ENCODE results near the gene TRIM7. TPM values are rescaled to one million over a fixed set of nuclear protein-coding genes. Genes with fewer than 3 reads are reported as not detected.
"Not testable (repeated sequence)": the region's sequence is repeated elsewhere in the genome, so short reads cannot be mapped to it uniquely, and the experiment has no call there.

Gene TRIM7
- total RNA-seq, 4 donors from 2014 or later: 44.8 to 80.6 (median 54.5) TPM

GRCh38 chr5:181212934-181213333 lies 7.9 kb upstream of the TRIM7 start:
- peaks cover 0 to 27% (median 14%) of the 10 kb centered on the region in 3 donors for H3K4me1 ChIP-seq
- no peak overlapping the region for H3K4me3 ChIP-seq
- H3K27ac ChIP-seq: no peak overlapping the region
- WGBS, 2 donors: 57 to 71% methylated on average over 2 of the region's 2 CpGs
- TF ChIP-seq CTCF (IDR thresholded peaks at IDR 0.05): no peak
- no peak for TF ChIP-seq POLR2A (IDR thresholded peaks at IDR 0.05)
- H3K9me3 ChIP-seq: no peaks in the 10 kb centered on the region
- no peak for DNase-seq
- intact Hi-C loops (cut with DNase I): no loop called here
- no peaks in the 10 kb centered on the region for H3K36me3 ChIP-seq
- no peaks in the 10 kb centered on the region for H3K27me3 ChIP-seq

GRCh38 chr5:181212080-181212479 lies 7.1 kb upstream of the TRIM7 start:
- H3K9me3 ChIP-seq: no peaks in the 10 kb centered on the region
- WGBS, 2 donors: 90 to 93% methylated on average over 6 of the region's 6 CpGs
- DNase-seq: no peak
- no peak overlapping the region for H3K4me3 ChIP-seq
- H3K27ac ChIP-seq: no peak overlapping the region
- TF ChIP-seq POLR2A (IDR thresholded peaks at IDR 0.05): no peak
- TF ChIP-seq CTCF (IDR thresholded peaks at IDR 0.05): no peak
- no peaks in the 10 kb centered on the region for H3K27me3 ChIP-seq
- intact Hi-C loops (cut with DNase I): no loop called here
- no peaks in the 10 kb centered on the region for H3K36me3 ChIP-seq
- H3K4me1 ChIP-seq: peaks cover 0 to 27% (median 10%) of the 10 kb centered on the region in 3 donors

- intact Hi-C loops (cut with DNase I): no loop called here
- WGBS, 2 donors: 49 to 58% methylated on average over 7 of the region's 7 CpGs
- H3K9me3 ChIP-seq: no peaks in the 10 kb centered on the region
- H3K27me3 ChIP-seq: no peaks in the 10 kb centered on the region
- no peaks in the 10 kb centered on the region for H3K36me3 ChIP-seq
- H3K4me1 ChIP-seq: peaks cover under 1 to 27% (median 8%) of the 10 kb centered on the region in 3 donors
- TF ChIP-seq POLR2A (IDR thresholded peaks at IDR 0.05): no peak
- no peak for TF ChIP-seq CTCF (IDR thresholded peaks at IDR 0.05)
- H3K27ac ChIP-seq: no peak overlapping the region
- DNase-seq: no peak
- no peak overlapping the region for H3K4me3 ChIP-seq
Measured at GRCh38 chr5:181211208-181211607, 6.2 kb upstream of the TRIM7 start.

GRCh38 chr5:181210698-181211097 lies 5.7 kb upstream of the TRIM7 start:
- DNase-seq; H3K27me3 ChIP-seq; intact Hi-C loops (cut with DNase I); H3K27ac ChIP-seq; H3K36me3 ChIP-seq; H3K9me3 ChIP-seq; H3K4me3 ChIP-seq: not testable (repeated sequence)
- H3K4me1 ChIP-seq: peaks cover 5 to 27% (median 10%) of the 10 kb centered on the region in 3 donors
- WGBS, 2 donors: 75 to 81% methylated on average over 14 to 17 of the region's 17 CpGs

GRCh38 chr5:181210148-181210547 lies 5.2 kb upstream of the TRIM7 start:
- intact Hi-C loops (cut with DNase I); H3K36me3 ChIP-seq; H3K27ac ChIP-seq; H3K9me3 ChIP-seq; H3K27me3 ChIP-seq; DNase-seq; H3K4me3 ChIP-seq: not testable (repeated sequence)
- 73 to 83% methylated on average over 10 to 11 of the region's 11 CpGs for WGBS, 2 donors
- peaks cover 7 to 33% (median 15%) of the 10 kb centered on the region in 3 donors for H3K4me1 ChIP-seq

GRCh38 chr5:181209006-181209405 lies 4.0 kb upstream of the TRIM7 start:
- WGBS, 2 donors: 85 to 87% methylated on average over 22 to 23 of the region's 24 CpGs
- H3K4me3 ChIP-seq; H3K36me3 ChIP-seq; H3K9me3 ChIP-seq; DNase-seq; H3K27me3 ChIP-seq; intact Hi-C loops (cut with DNase I); H3K27ac ChIP-seq: not testable (repeated sequence)
- peaks cover 7 to 44% (median 17%) of the 10 kb centered on the region in 3 donors for H3K4me1 ChIP-seq

GRCh38 chr5:181207960-181208253 lies 2.9 kb upstream of the TRIM7 start:
- intact Hi-C loops (cut with DNase I): no loop called here
- Histone ChIP-seq H3K36me3 (no peaks in the 10 kb centered on the region), H3K27ac (peak overlapping the region; percentile 50 to 91 (median 90)), H3K27me3 (no peaks in the 10 kb centered on the region), H3K4me3 (peak overlapping the region in 2 of 4 donors; percentile 82 to 87), H3K4me1 (peaks cover 13 to 55% (median 28%) of the 10 kb centered on the region in 3 donors), H3K9me3 (no peaks in the 10 kb centered on the region)
- no peak for DNase-seq
- WGBS, 2 donors: 37% methylated on average over 3 of the region's 3 CpGs
- TF ChIP-seq CTCF (IDR thresholded peaks at IDR 0.05) (no peak), POLR2A (IDR thresholded peaks at IDR 0.05) (no peak)

Measured in esophagus squamous epithelium (tissue), 5 donors.